ENCODE measurements around the gene BMPR1A.

The BMPR1A gene

GRCh38 chr10:86759073-86759672 lies 2.8 kb downstream of the BMPR1A start:
- no peak for DNase-seq (ENCODE audit: low read depth in 1 of 2, low spot score in 1 of 2)

- DNase-seq (ENCODE audit: low read depth in 1 of 2, low spot score in 1 of 2) = no peak
Measured at GRCh38 chr10:86763404-86763803, 7.0 kb downstream of the BMPR1A start.

- no peak for DNase-seq (ENCODE audit: low read depth in 1 of 2, low spot score in 1 of 2)
Measured at GRCh38 chr10:86765548-86765947, 9.1 kb downstream of the BMPR1A start.

- no peak for DNase-seq (ENCODE audit: low read depth in 1 of 2, low spot score in 1 of 2)
Measured at GRCh38 chr10:86768412-86769062, 12.1 kb downstream of the BMPR1A start.

GRCh38 chr10:86769991-86770390 lies 13.6 kb downstream of the BMPR1A start:
- DNase-seq (ENCODE audit: low read depth in 1 of 2, low spot score in 1 of 2) = no peak

- no peak for DNase-seq (ENCODE audit: low read depth in 1 of 2, low spot score in 1 of 2)
Measured at GRCh38 chr10:86770412-86770960, 14.1 kb downstream of the BMPR1A start.

GRCh38 chr10:86773498-86773897 lies 17.1 kb downstream of the BMPR1A start:
- no peak for DNase-seq (ENCODE audit: low read depth in 1 of 2, low spot score in 1 of 2)

GRCh38 chr10:86775056-86775869 lies 18.8 kb downstream of the BMPR1A start:
- DNase-seq (ENCODE audit: low read depth in 1 of 2, low spot score in 1 of 2) = no peak

- no peak for DNase-seq (ENCODE audit: low read depth in 1 of 2, low spot score in 1 of 2)
Measured at GRCh38 chr10:86775870-86776180, 19.4 kb downstream of the BMPR1A start.

- DNase-seq (ENCODE audit: low read depth in 1 of 2, low spot score in 1 of 2) = no peak
Measured at GRCh38 chr10:86779220-86780017, 23.0 kb downstream of the BMPR1A start.

- no peak for DNase-seq (ENCODE audit: low read depth in 1 of 2, low spot score in 1 of 2)
Measured at GRCh38 chr10:86782701-86783418, 26.4 kb downstream of the BMPR1A start.

GRCh38 chr10:86785037-86785436 lies 28.6 kb downstream of the BMPR1A start:
- DNase-seq (ENCODE audit: low read depth in 1 of 2, low spot score in 1 of 2) = no peak

GRCh38 chr10:86785968-86786367 lies 29.5 kb downstream of the BMPR1A start:
- no peak for DNase-seq (ENCODE audit: low read depth in 1 of 2, low spot score in 1 of 2)

GRCh38 chr10:86786368-86786767 lies 29.9 kb downstream of the BMPR1A start:
- no peak for DNase-seq (ENCODE audit: low read depth in 1 of 2, low spot score in 1 of 2)

- DNase-seq (ENCODE audit: low read depth in 1 of 2, low spot score in 1 of 2) = no peak
Measured at GRCh38 chr10:86790394-86790793, 34.0 kb downstream of the BMPR1A start.

- no peak for DNase-seq (ENCODE audit: low read depth in 1 of 2, low spot score in 1 of 2)
Measured at GRCh38 chr10:86792461-86793167, 36.2 kb downstream of the BMPR1A start.

GRCh38 chr10:86793696-86794095 lies 37.3 kb downstream of the BMPR1A start:
- DNase-seq (ENCODE audit: low read depth in 1 of 2, low spot score in 1 of 2) = no peak

GRCh38 chr10:86795353-86795752 lies 38.9 kb downstream of the BMPR1A start:
- no peak for DNase-seq (ENCODE audit: low read depth in 1 of 2, low spot score in 1 of 2)

GRCh38 chr10:86798025-86798424 lies 41.6 kb downstream of the BMPR1A start:
- DNase-seq (ENCODE audit: low read depth in 1 of 2, low spot score in 1 of 2) = no peak

- no peak for DNase-seq (ENCODE audit: low read depth in 1 of 2, low spot score in 1 of 2)
Measured at GRCh38 chr10:86798611-86799010, 42.2 kb downstream of the BMPR1A start.
